Type B pancreatic cell (in vitro differentiated cells): Measurements from ENCODE around the gene USP13. TPM values are rescaled to one million over a fixed set of nuclear protein-coding genes. Genes with fewer than 3 reads are reported as not detected.

Experiments
- DNase-seq: peaks from one replicate; pipeline ENCODE4 v3.0.0; 2021; ENCODE audit warnings: mixed read lengths; ENCODE audit not compliant: unreplicated experiment; ENCODE audit errors: extremely low spot score
- H3K27ac Mint-ChIP-seq: 2 replicates; pipeline ENCODE4 v1.8.0; 2021; ENCODE audit warnings: mild to moderate bottlenecking, mixed read lengths
- H3K27me3 Mint-ChIP-seq: 2 replicates; pipeline ENCODE4 v1.8.0; 2021; ENCODE audit warnings: mixed read lengths
- H3K36me3 Mint-ChIP-seq: 2 replicates; pipeline ENCODE4 v1.8.0; 2021; ENCODE audit warnings: mixed read lengths
- H3K4me1 Mint-ChIP-seq: one replicate; pipeline ENCODE4 v1.8.0; 2021; ENCODE audit warnings: mixed read lengths; ENCODE audit not compliant: unreplicated experiment
- H3K4me3 Mint-ChIP-seq: 2 replicates; pipeline ENCODE4 v1.8.0; 2021; ENCODE audit warnings: mild to moderate bottlenecking, mixed read lengths
- H3K9me3 Mint-ChIP-seq: 2 replicates; pipeline ENCODE4 v1.8.0; 2021; ENCODE audit warnings: mixed read lengths
- total RNA-seq: library from RNA; stranded (reverse); gene quantifications from 2 replicates; pipeline ENCODE4 v1.2.1, GENCODE V29; 2021; ENCODE audit warnings: low replicate concordance
- TF ChIP-seq, protein P1 (sequence below): fragments of 200-600 bp; sonication (generic); conservative IDR thresholded peaks from 2 replicates; pipeline ENCODE4 v1.5.0; 2021; ENCODE audit warnings: antibody characterized with exemption, mild to moderate bottlenecking

The USP13 gene
- total RNA-seq, 1 donor from 2014 or later: 18.3 TPM

DNA sequence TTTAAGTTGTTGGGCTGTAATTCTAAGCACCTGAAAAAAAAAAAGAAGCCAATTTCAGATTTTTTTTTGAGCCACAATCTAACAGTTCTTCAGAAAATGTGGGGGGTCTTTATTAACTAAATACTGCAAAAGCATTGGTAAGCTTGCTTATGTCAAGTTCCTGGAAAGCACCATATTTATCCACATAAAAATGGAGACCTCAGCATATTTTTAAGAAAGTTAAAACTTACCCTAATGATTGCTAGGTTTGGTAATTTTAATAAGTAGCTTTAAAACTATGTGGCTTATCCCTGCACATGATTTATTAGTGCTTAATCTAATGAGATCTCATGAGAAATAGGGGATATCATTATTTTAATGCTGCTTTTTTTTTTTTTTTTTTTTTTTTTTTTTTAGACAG, 156.8 kb downstream of the USP13 start:
- no peaks in the 10 kb centered on the region for H3K36me3 Mint-ChIP-seq
- H3K27me3 Mint-ChIP-seq: no peaks in the 10 kb centered on the region
- no peak overlapping the region for H3K27ac Mint-ChIP-seq
- H3K4me1 Mint-ChIP-seq: peaks cover 11% of the 10 kb centered on the region
- TF ChIP-seq, protein P1, sequence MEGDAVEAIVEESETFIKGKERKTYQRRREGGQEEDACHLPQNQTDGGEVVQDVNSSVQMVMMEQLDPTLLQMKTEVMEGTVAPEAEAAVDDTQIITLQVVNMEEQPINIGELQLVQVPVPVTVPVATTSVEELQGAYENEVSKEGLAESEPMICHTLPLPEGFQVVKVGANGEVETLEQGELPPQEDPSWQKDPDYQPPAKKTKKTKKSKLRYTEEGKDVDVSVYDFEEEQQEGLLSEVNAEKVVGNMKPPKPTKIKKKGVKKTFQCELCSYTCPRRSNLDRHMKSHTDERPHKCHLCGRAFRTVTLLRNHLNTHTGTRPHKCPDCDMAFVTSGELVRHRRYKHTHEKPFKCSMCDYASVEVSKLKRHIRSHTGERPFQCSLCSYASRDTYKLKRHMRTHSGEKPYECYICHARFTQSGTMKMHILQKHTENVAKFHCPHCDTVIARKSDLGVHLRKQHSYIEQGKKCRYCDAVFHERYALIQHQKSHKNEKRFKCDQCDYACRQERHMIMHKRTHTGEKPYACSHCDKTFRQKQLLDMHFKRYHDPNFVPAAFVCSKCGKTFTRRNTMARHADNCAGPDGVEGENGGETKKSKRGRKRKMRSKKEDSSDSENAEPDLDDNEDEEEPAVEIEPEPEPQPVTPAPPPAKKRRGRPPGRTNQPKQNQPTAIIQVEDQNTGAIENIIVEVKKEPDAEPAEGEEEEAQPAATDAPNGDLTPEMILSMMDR: no peak
- DNase-seq: no peak
- no peaks in the 10 kb centered on the region for H3K9me3 Mint-ChIP-seq
- H3K4me3 Mint-ChIP-seq: no peak overlapping the region

DNA sequence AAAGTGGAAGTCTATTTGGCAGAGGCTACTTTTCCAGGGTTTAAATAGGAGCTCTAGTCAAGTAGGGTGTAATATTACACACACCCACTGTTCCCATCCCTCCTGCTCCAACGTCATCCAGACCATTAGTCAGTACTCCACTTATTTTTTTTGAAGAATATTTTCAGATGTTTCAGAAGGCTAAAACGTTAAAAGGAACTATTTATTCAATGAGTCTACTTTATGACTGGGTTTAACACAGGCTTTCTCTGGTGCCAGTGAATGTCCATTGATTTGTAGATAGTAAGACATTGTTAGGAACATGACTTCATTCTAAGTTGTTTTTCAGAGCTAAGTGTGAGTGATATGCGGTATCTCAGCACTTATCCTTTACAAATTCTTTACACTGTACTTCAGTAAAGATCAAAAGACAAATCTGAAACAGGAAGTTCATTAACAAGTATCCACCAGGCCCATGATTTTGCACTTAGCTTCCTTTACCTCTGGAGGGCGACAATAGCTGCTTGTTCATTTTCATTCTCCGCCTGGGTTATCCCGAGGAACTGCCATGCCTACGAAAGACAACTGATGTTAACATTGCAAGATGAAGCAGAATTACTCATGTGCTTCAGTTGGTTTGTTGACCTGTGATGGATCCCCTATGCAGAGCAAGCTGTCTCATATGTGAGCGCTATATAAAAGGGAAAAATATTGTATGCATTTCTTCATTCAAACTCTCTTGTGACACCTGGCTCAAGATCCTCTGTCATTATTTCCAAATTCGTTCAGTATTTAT, 158.7 kb downstream of the USP13 start:
- Mint-ChIP-seq H3K9me3 (no peaks in the 10 kb centered on the region), H3K27me3 (no peaks in the 10 kb centered on the region)
- no peak for DNase-seq

DNA sequence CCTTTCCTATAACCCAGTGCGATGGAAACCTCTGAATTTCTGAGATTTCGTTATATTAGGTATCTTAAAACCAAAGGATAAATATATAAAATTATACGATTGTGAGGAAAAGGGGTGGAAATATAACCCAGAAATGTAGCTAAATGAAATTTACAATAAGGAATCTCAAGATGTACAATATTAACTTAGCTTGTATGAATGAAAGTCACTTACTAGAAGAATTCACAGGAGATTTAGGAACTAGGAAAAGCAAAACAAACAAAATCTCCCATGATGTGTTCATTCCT, 159.2 kb downstream of the USP13 start:
- no peaks in the 10 kb centered on the region for H3K9me3 Mint-ChIP-seq
- DNase-seq: no peak
- TF ChIP-seq, protein P1: no peak
- H3K27ac Mint-ChIP-seq: no peak overlapping the region
- no peaks in the 10 kb centered on the region for H3K36me3 Mint-ChIP-seq
- no peak overlapping the region for H3K4me3 Mint-ChIP-seq
- peaks cover 11% of the 10 kb centered on the region for H3K4me1 Mint-ChIP-seq
- H3K27me3 Mint-ChIP-seq: no peaks in the 10 kb centered on the region

More for the DNA sequence above, 158.7 kb downstream of the USP13 start:
- Mint-ChIP-seq H3K4me1 (peaks cover 11% of the 10 kb centered on the region), H3K36me3 (no peaks in the 10 kb centered on the region), H3K27ac (peak overlapping the region; percentile 60), H3K4me3 (no peak overlapping the region)
- TF ChIP-seq, protein P1: peak; percentile 82

DNA sequence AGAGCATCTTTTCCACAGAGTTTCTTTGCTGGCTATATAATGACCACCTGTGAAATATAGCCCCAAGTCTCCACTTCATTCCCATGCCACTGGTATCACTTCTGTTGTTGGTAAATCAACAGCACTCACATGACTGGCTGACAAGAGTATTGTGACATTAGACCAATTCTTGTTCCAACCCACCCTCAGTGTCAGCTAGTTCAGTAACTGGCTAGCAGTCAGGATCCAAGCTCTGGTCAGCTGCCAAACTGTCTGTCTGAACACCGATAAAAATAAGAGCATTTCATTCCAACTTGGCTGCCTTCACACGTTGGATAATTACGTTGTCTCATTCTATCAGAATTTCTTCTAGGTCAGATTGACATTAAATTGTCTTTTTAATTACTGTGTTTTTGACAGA, 166.5 kb downstream of the USP13 start:
- H3K27me3 Mint-ChIP-seq: no peaks in the 10 kb centered on the region
- DNase-seq: no peak
- no peak overlapping the region for H3K27ac Mint-ChIP-seq
- H3K36me3 Mint-ChIP-seq: no peaks in the 10 kb centered on the region
- no peaks in the 10 kb centered on the region for H3K9me3 Mint-ChIP-seq
- H3K4me1 Mint-ChIP-seq: no peaks in the 10 kb centered on the region
- no peak overlapping the region for H3K4me3 Mint-ChIP-seq
- TF ChIP-seq, protein P1: no peak

DNA sequence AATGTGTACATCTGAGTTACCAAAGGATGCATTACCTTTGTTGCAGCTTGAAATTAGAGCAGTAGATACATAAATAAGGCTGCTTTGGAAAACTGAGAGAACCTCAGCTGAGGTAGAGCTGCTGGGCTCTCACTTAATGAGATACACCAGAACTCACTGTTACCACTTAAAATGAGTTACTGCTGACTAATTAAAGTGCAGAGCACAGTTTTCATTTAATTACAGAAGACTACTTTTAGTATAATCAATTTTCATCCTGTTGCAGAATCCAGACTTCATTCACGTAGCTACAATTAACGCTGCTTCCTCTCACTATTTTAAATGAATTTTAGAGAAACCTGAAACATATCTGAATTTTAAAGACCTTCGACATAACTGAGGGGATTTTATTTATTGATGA, 169.5 kb downstream of the USP13 start:
- TF ChIP-seq, protein P1: no peak
- Mint-ChIP-seq H3K27me3 (no peaks in the 10 kb centered on the region), H3K4me1 (no peaks in the 10 kb centered on the region), H3K27ac (no peak overlapping the region), H3K4me3 (no peak overlapping the region), H3K36me3 (no peaks in the 10 kb centered on the region), H3K9me3 (no peaks in the 10 kb centered on the region)
- no peak for DNase-seq
